Muscle layer of duodenum (tissue), 2 donors: Measurements from ENCODE around the gene ARNT2.

Experiments used
- H3K27ac ChIP-seq: one replicate; pipeline ENCODE4 v1.7.0; 2013; ENCODE audit warnings: mild to moderate bottlenecking, low read length
- H3K27me3 ChIP-seq: one replicate; pipeline ENCODE4 v1.7.0; 2013; ENCODE audit warnings: low read depth, mild to moderate bottlenecking, control low read depth, low read length
- H3K36me3 ChIP-seq, 2 donors: one replicate each; pipeline ENCODE4 v1.7.0; 2013; ENCODE audit warnings: low read length in 2 of 2, control low read depth in 1 of 2, mild to moderate bottlenecking in 1 of 2; ENCODE audit not compliant: insufficient read depth in 2 of 2, control insufficient read depth in 1 of 2
- H3K4me1 ChIP-seq, 2 donors: one replicate each; pipeline ENCODE4 v1.7.0; 2013; ENCODE audit warnings: low read length in 2 of 2, mild to moderate bottlenecking in 2 of 2, control low read depth in 1 of 2, moderate library complexity in 1 of 2; ENCODE audit not compliant: insufficient read depth in 2 of 2, control insufficient read depth in 1 of 2
- H3K4me3 ChIP-seq, 2 donors: one replicate each; pipeline ENCODE4 v1.7.0; 2013; ENCODE audit warnings: low read length in 2 of 2, low read depth in 1 of 2, mild to moderate bottlenecking in 1 of 2
- H3K9me3 ChIP-seq, 2 donors: one replicate each; pipeline ENCODE4 v1.7.0; 2013; ENCODE audit warnings: low read length in 2 of 2, control low read depth in 1 of 2, mild to moderate bottlenecking in 1 of 2; ENCODE audit not compliant: control insufficient read depth in 1 of 2
- donor health status: healthy.

ARNT2 gene

GRCh38 chr15:80457896-80458295, 53.7 kb downstream of the ARNT2 start:
- H3K4me3 ChIP-seq, result no peak overlapping the region
- no peaks in the 10 kb centered on the region for H3K9me3 ChIP-seq
- H3K36me3 ChIP-seq, result no peaks in the 10 kb centered on the region
- H3K27ac ChIP-seq, result no peak overlapping the region
- H3K4me1 ChIP-seq, result peaks cover 0 to 21% of the 10 kb centered on the region in 2 donors
- H3K27me3 ChIP-seq, result no peaks in the 10 kb centered on the region

GRCh38 chr15:80458580-80458979, 54.4 kb downstream of the ARNT2 start:
- H3K4me1 ChIP-seq, result peaks cover 0 to 21% of the 10 kb centered on the region in 2 donors
- no peak overlapping the region for H3K4me3 ChIP-seq
- no peak overlapping the region for H3K27ac ChIP-seq
- no peaks in the 10 kb centered on the region for H3K9me3 ChIP-seq
- no peaks in the 10 kb centered on the region for H3K36me3 ChIP-seq
- H3K27me3 ChIP-seq, result no peaks in the 10 kb centered on the region

GRCh38 chr15:80459380-80459779, 55.2 kb downstream of the ARNT2 start:
- no peak overlapping the region for H3K4me3 ChIP-seq
- H3K4me1 ChIP-seq, result peaks cover 0 to 20% of the 10 kb centered on the region in 2 donors
- no peaks in the 10 kb centered on the region for H3K36me3 ChIP-seq
- no peaks in the 10 kb centered on the region for H3K9me3 ChIP-seq
- H3K27me3 ChIP-seq, result no peaks in the 10 kb centered on the region
- H3K27ac ChIP-seq, result no peak overlapping the region

- Histone ChIP-seq H3K9me3 (no peaks in the 10 kb centered on the region), H3K36me3 (no peaks in the 10 kb centered on the region), H3K27ac (no peak overlapping the region), H3K27me3 (no peaks in the 10 kb centered on the region), H3K4me1 (peaks cover 0 to 16% of the 10 kb centered on the region in 2 donors), H3K4me3 (no peak overlapping the region)
Observed at GRCh38 chr15:80459818-80460217, 55.6 kb downstream of the ARNT2 start.

- no peaks in the 10 kb centered on the region for H3K9me3 ChIP-seq
- no peaks in the 10 kb centered on the region for H3K36me3 ChIP-seq
- peaks cover 0 to 1% of the 10 kb centered on the region in 2 donors for H3K4me1 ChIP-seq
- no peaks in the 10 kb centered on the region for H3K27me3 ChIP-seq
- no peak overlapping the region for H3K27ac ChIP-seq
- no peak overlapping the region for H3K4me3 ChIP-seq
Observed at GRCh38 chr15:80461356-80462095, 57.3 kb downstream of the ARNT2 start.

- H3K36me3 ChIP-seq, result no peaks in the 10 kb centered on the region
- no peaks in the 10 kb centered on the region for H3K9me3 ChIP-seq
- H3K4me3 ChIP-seq, result no peak overlapping the region
- no peaks in the 10 kb centered on the region for H3K4me1 ChIP-seq
- H3K27me3 ChIP-seq, result no peaks in the 10 kb centered on the region
- H3K27ac ChIP-seq, result no peak overlapping the region
Observed at GRCh38 chr15:80462111-80462510, 57.9 kb downstream of the ARNT2 start.

- H3K27me3 ChIP-seq, result no peaks in the 10 kb centered on the region
- H3K27ac ChIP-seq, result no peak overlapping the region
Observed at GRCh38 chr15:80462836-80463512, 58.8 kb downstream of the ARNT2 start.

GRCh38 chr15:80464951-80465625, 60.9 kb downstream of the ARNT2 start:
- H3K9me3 ChIP-seq, result no peaks in the 10 kb centered on the region
- H3K4me3 ChIP-seq, result no peak overlapping the region
- no peaks in the 10 kb centered on the region for H3K36me3 ChIP-seq
- no peaks in the 10 kb centered on the region for H3K4me1 ChIP-seq
- H3K27ac ChIP-seq, result no peak overlapping the region
- H3K27me3 ChIP-seq, result no peaks in the 10 kb centered on the region

More at GRCh38 chr15:80462836-80463512, 58.8 kb downstream of the ARNT2 start:
- Histone ChIP-seq H3K36me3 (no peaks in the 10 kb centered on the region), H3K9me3 (no peaks in the 10 kb centered on the region), H3K4me3 (no peak overlapping the region), H3K4me1 (no peaks in the 10 kb centered on the region)

GRCh38 chr15:80465626-80466005, 61.4 kb downstream of the ARNT2 start:
- H3K4me1 ChIP-seq, result no peaks in the 10 kb centered on the region
- peaks cover 0 to 3% of the 10 kb centered on the region in 2 donors for H3K36me3 ChIP-seq
- H3K4me3 ChIP-seq, result no peak overlapping the region
- H3K9me3 ChIP-seq, result no peaks in the 10 kb centered on the region
- no peak overlapping the region for H3K27ac ChIP-seq
- H3K27me3 ChIP-seq, result no peaks in the 10 kb centered on the region

- H3K9me3 ChIP-seq, result no peaks in the 10 kb centered on the region
- no peak overlapping the region for H3K27ac ChIP-seq
- H3K4me1 ChIP-seq, result no peaks in the 10 kb centered on the region
- no peaks in the 10 kb centered on the region for H3K27me3 ChIP-seq
- H3K36me3 ChIP-seq, result peaks cover 0 to 7% of the 10 kb centered on the region in 2 donors
- H3K4me3 ChIP-seq, result no peak overlapping the region
Observed at GRCh38 chr15:80466543-80466942, 62.4 kb downstream of the ARNT2 start.

- Histone ChIP-seq H3K27ac (no peak overlapping the region), H3K4me3 (no peak overlapping the region), H3K4me1 (no peaks in the 10 kb centered on the region), H3K36me3 (peaks cover 0 to 7% of the 10 kb centered on the region in 2 donors), H3K27me3 (no peaks in the 10 kb centered on the region), H3K9me3 (no peaks in the 10 kb centered on the region)
Observed at GRCh38 chr15:80467311-80467714, 63.1 kb downstream of the ARNT2 start.
